ENCODE measurements around the gene ARHGAP23. TPM values are rescaled to one million over a fixed set of nuclear protein-coding genes. Genes with fewer than 3 reads are reported as not detected.
"Not testable (repeated sequence)": the region's sequence is repeated elsewhere in the genome, so short reads cannot be mapped to it uniquely, and the experiment has no call there.

The ARHGAP23 gene
- total RNA-seq, 1 experiment from 2014 or later = 56.4 TPM

GRCh38 chr17:38484242-38485145 lies 56.2 kb downstream of the ARHGAP23 start:
- peaks cover 37% of the 10 kb centered on the region for H3K36me3 ChIP-seq
- not testable (repeated sequence) for H3K27ac ChIP-seq; H3K27me3 ChIP-seq (replicated peaks); H3K4me3 ChIP-seq; H3K4me1 ChIP-seq (replicated peaks); H3K9me3 ChIP-seq (replicated peaks)
- DNase-seq (ENCODE audit: low read depth in 1 of 2, low spot score in 2 of 2) = peak; percentile 67 to 78

- H3K4me1 ChIP-seq (replicated peaks) = 0 out of 2 replicates have a peak, but pooled peaks cover 4% of the 10 kb centered on the region
- H3K27ac ChIP-seq = no peak overlapping the region
- H3K27me3 ChIP-seq (replicated peaks) = no peaks in the 10 kb centered on the region
- H3K36me3 ChIP-seq = peaks cover 37% of the 10 kb centered on the region
- H3K4me3 ChIP-seq = no peak overlapping the region
- DNase-seq (ENCODE audit: low read depth in 1 of 2, low spot score in 2 of 2) = no peak
- H3K9me3 ChIP-seq (replicated peaks) = no peaks in the 10 kb centered on the region
Observed at GRCh38 chr17:38485146-38485468, 56.8 kb downstream of the ARHGAP23 start.

- DNase-seq (ENCODE audit: low read depth in 1 of 2, low spot score in 2 of 2); H3K27ac ChIP-seq; H3K27me3 ChIP-seq (replicated peaks); H3K4me3 ChIP-seq; H3K9me3 ChIP-seq (replicated peaks); H3K4me1 ChIP-seq (replicated peaks): not testable (repeated sequence)
- H3K36me3 ChIP-seq = peaks cover 38% of the 10 kb centered on the region
Observed at GRCh38 chr17:38485681-38486298, 57.5 kb downstream of the ARHGAP23 start.

GRCh38 chr17:38489774-38490173 lies 61.5 kb downstream of the ARHGAP23 start:
- H3K9me3 ChIP-seq (replicated peaks); H3K4me1 ChIP-seq (replicated peaks); H3K27me3 ChIP-seq (replicated peaks); DNase-seq (ENCODE audit: low read depth in 1 of 2, low spot score in 2 of 2); H3K27ac ChIP-seq; H3K4me3 ChIP-seq: not testable (repeated sequence)
- peaks cover 50% of the 10 kb centered on the region for H3K36me3 ChIP-seq

- peaks cover 50% of the 10 kb centered on the region for H3K36me3 ChIP-seq
- not testable (repeated sequence) for DNase-seq (ENCODE audit: low read depth in 1 of 2, low spot score in 2 of 2); H3K4me3 ChIP-seq; H3K27ac ChIP-seq; H3K27me3 ChIP-seq (replicated peaks); H3K4me1 ChIP-seq (replicated peaks); H3K9me3 ChIP-seq (replicated peaks)
Observed at GRCh38 chr17:38491346-38492066, 63.2 kb downstream of the ARHGAP23 start.

GRCh38 chr17:38492067-38493040 lies 64.1 kb downstream of the ARHGAP23 start:
- not testable (repeated sequence) for H3K9me3 ChIP-seq (replicated peaks); H3K4me1 ChIP-seq (replicated peaks); H3K4me3 ChIP-seq; H3K27me3 ChIP-seq (replicated peaks); H3K27ac ChIP-seq
- peaks cover 45% of the 10 kb centered on the region for H3K36me3 ChIP-seq
- peak; percentile 50 to 89 for DNase-seq (ENCODE audit: low read depth in 1 of 2, low spot score in 2 of 2)

GRCh38 chr17:38494152-38494551 lies 65.9 kb downstream of the ARHGAP23 start:
- not testable (repeated sequence) for DNase-seq (ENCODE audit: low read depth in 1 of 2, low spot score in 2 of 2); H3K4me1 ChIP-seq (replicated peaks); H3K27me3 ChIP-seq (replicated peaks); H3K27ac ChIP-seq; H3K9me3 ChIP-seq (replicated peaks); H3K4me3 ChIP-seq
- H3K36me3 ChIP-seq = peaks cover 41% of the 10 kb centered on the region

GRCh38 chr17:38497656-38498055 lies 69.4 kb downstream of the ARHGAP23 start:
- DNase-seq (ENCODE audit: low read depth in 1 of 2, low spot score in 2 of 2); H3K4me3 ChIP-seq; H3K4me1 ChIP-seq (replicated peaks); H3K9me3 ChIP-seq (replicated peaks); H3K27ac ChIP-seq; H3K27me3 ChIP-seq (replicated peaks): not testable (repeated sequence)
- H3K36me3 ChIP-seq = peaks cover 25% of the 10 kb centered on the region

GRCh38 chr17:38498353-38498752 lies 70.1 kb downstream of the ARHGAP23 start:
- Histone ChIP-seq H3K4me3 (no peak overlapping the region), H3K36me3 (peaks cover 23% of the 10 kb centered on the region), H3K27ac (no peak overlapping the region), H3K9me3 (replicated peaks) (no peaks in the 10 kb centered on the region), H3K4me1 (replicated peaks) (no peaks in the 10 kb centered on the region), H3K27me3 (replicated peaks) (no peaks in the 10 kb centered on the region)
- DNase-seq (ENCODE audit: low read depth in 1 of 2, low spot score in 2 of 2) = no peak

GRCh38 chr17:38499230-38499629 lies 71.0 kb downstream of the ARHGAP23 start:
- H3K27ac ChIP-seq; H3K4me3 ChIP-seq; H3K27me3 ChIP-seq (replicated peaks); DNase-seq (ENCODE audit: low read depth in 1 of 2, low spot score in 2 of 2); H3K9me3 ChIP-seq (replicated peaks); H3K4me1 ChIP-seq (replicated peaks): not testable (repeated sequence)
- H3K36me3 ChIP-seq = peaks cover 24% of the 10 kb centered on the region

GRCh38 chr17:38501718-38502117 lies 73.5 kb downstream of the ARHGAP23 start:
- not testable (repeated sequence) for H3K4me3 ChIP-seq; H3K9me3 ChIP-seq (replicated peaks); H3K4me1 ChIP-seq (replicated peaks); H3K27ac ChIP-seq; H3K27me3 ChIP-seq (replicated peaks); DNase-seq (ENCODE audit: low read depth in 1 of 2, low spot score in 2 of 2)
- H3K36me3 ChIP-seq = peaks cover 29% of the 10 kb centered on the region

GRCh38 chr17:38503286-38503913 lies 75.1 kb downstream of the ARHGAP23 start:
- DNase-seq (ENCODE audit: low read depth in 1 of 2, low spot score in 2 of 2); H3K4me3 ChIP-seq; H3K27me3 ChIP-seq (replicated peaks); H3K27ac ChIP-seq; H3K4me1 ChIP-seq (replicated peaks); H3K9me3 ChIP-seq (replicated peaks): not testable (repeated sequence)
- H3K36me3 ChIP-seq = peaks cover 37% of the 10 kb centered on the region

- Histone ChIP-seq H3K27ac (no peak overlapping the region), H3K9me3 (replicated peaks) (no peaks in the 10 kb centered on the region), H3K27me3 (replicated peaks) (no peaks in the 10 kb centered on the region), H3K4me3 (no peak overlapping the region), H3K4me1 (replicated peaks) (no peaks in the 10 kb centered on the region), H3K36me3 (peaks cover 40% of the 10 kb centered on the region)
- no peak for DNase-seq (ENCODE audit: low read depth in 1 of 2, low spot score in 2 of 2)
Observed at GRCh38 chr17:38504216-38504615, 76.0 kb downstream of the ARHGAP23 start.
